ENCODE results near the gene ZNF211.

ZNF211 gene
- long read RNA-seq, donor 1, partial matches to known transcripts, result 0 of 1 reads
- long read RNA-seq, donor 1, other reads (novel, unspliced or antisense), result 0 of 1 reads
- long read RNA-seq, donor 2, partial matches to known transcripts, result 0 of 2 reads
- long read RNA-seq, donor 2, other reads (novel, unspliced or antisense), result 0 of 2 reads
- long read RNA-seq, donor 3, result 0 reads
- long read RNA-seq, donor 4, partial matches to known transcripts, result 0 of 5 reads
- long read RNA-seq, donor 4, other reads (novel, unspliced or antisense), result 0 of 5 reads
- long read RNA-seq, donor 5, partial matches to known transcripts, result 0 of 2 reads
- long read RNA-seq, donor 5, other reads (novel, unspliced or antisense), result 0 of 2 reads
- long read RNA-seq, donor 6, partial matches to known transcripts, result 0 of 1 reads
- long read RNA-seq, donor 6, other reads (novel, unspliced or antisense), result 0 of 1 reads
- long read RNA-seq, donor 7, partial matches to known transcripts, result 0 of 6 reads
- long read RNA-seq, donor 7, other reads (novel, unspliced or antisense), result 0 of 6 reads
- long read RNA-seq, donor 8, partial matches to known transcripts, result 0 of 6 reads
- long read RNA-seq, donor 8, other reads (novel, unspliced or antisense), result 0 of 6 reads

GRCh38 chr19:57632987-57633831 lies at the start of gene ZNF211:
TSS of gene ZNF211 (plus strand) at chr19:57633168. CDS start at chr19:57633347, 179 bp downstream.
- peak; percentile 97 for DNase-seq

- DNase-seq, result peak; percentile 92
These were observed 49.2 kb upstream of the ZNF211 start, which contains the start of gene ZIK1 for GRCh38 chr19:57583521-57584416. TSS of gene ZIK1 (plus strand) at chr19:57584145. CDS start at chr19:57584357, 212 bp downstream.

- no peak for DNase-seq
These were observed 45.4 kb upstream of the ZNF211 start for GRCh38 chr19:57587529-57587928.

- no peak for DNase-seq
These were observed 33.6 kb upstream of the ZNF211 start for GRCh38 chr19:57599377-57599760.

- DNase-seq, result peak; percentile 78
These were observed 33.1 kb upstream of the ZNF211 start, which contains the start of gene ZNF530 for GRCh38 chr19:57599761-57600383. TSS of gene ZNF530 (plus strand) at chr19:57599885. CDS start at chr19:57604346, 4,461 bp downstream.

GRCh38 chr19:57606931-57607330 lies 26.0 kb upstream of the ZNF211 start:
- DNase-seq, result no peak

- DNase-seq, result no peak
These were observed 21.9 kb upstream of the ZNF211 start for GRCh38 chr19:57611113-57611512.

- DNase-seq, result peak; percentile 84
These were observed 18.8 kb upstream of the ZNF211 start, which contains the start of gene ZNF134 for GRCh38 chr19:57613941-57614743. TSS of gene ZNF134 (plus strand) at chr19:57614242. CDS start at chr19:57619469, 5,227 bp downstream.

GRCh38 chr19:57615346-57615745 lies 17.6 kb upstream of the ZNF211 start:
- DNase-seq, result no peak

GRCh38 chr19:57620673-57621348 lies 12.2 kb upstream of the ZNF211 start:
- DNase-seq, result peak; percentile 8

GRCh38 chr19:57623091-57623490 lies 9.9 kb upstream of the ZNF211 start:
- DNase-seq, result no peak

GRCh38 chr19:57633832-57634131 lies 814 bp downstream of the ZNF211 start:
- DNase-seq, result no peak

- DNase-seq, result no peak
These were observed 4.4 kb downstream of the ZNF211 start for GRCh38 chr19:57637379-57637778.

- DNase-seq, result no peak
These were observed 8.8 kb downstream of the ZNF211 start for GRCh38 chr19:57641715-57642234.

GRCh38 chr19:57642396-57643046 lies 9.6 kb downstream of the ZNF211 start:
- no peak for DNase-seq

GRCh38 chr19:57643734-57644133 lies 10.8 kb downstream of the ZNF211 start:
- DNase-seq, result no peak

GRCh38 chr19:57648331-57649003 lies 15.5 kb downstream of the ZNF211 start:
- no peak for DNase-seq

GRCh38 chr19:57651654-57651996 lies 18.7 kb downstream of the ZNF211 start:
- DNase-seq, result no peak
